A549 (cell line): ENCODE measurements around the gene ATP5IF1. TPM values are rescaled to one million over a fixed set of nuclear protein-coding genes. Genes with fewer than 3 reads are reported as not detected.

Experiments
- ATAC-seq, 2 experiments: fragments of 200-7000 bp in 1 of 2; fragments of >200 bp in 1 of 2; cut with Nextera tagmentation in 1 of 2; cut with Tn5 transposase in 1 of 2; 3 replicates each; pipeline versions ENCODE4 v1.8.0 to v1.9.1; 2018 to 2020; ENCODE audit warnings: mild to moderate bottlenecking in 1 of 2, moderate library complexity in 1 of 2
- CTCF ChIA-PET: fragments of 300-600 bp; sonication (Branson Sonifier 250); formaldehyde crosslinking; extraction: SDS; loops from one replicate; lab custom pipeline; 2021; ENCODE audit warnings: antibody characterized with exemption, inconsistent platforms; lab: Yijun Ruan, JAX
- POLR2A ChIA-PET: fragments of 350-600 bp; formaldehyde crosslinking; extraction: SDS; loops from one replicate; lab custom pipeline; 2021; ENCODE audit warnings: antibody characterized with exemption, inconsistent platforms; lab: Yijun Ruan, JAX
- DNase-seq, 2 experiments: peaks; one replicate each; pipeline versions ENCODE4 v3.0.0 to v3.0.0-alpha.2; 2011 to 2016; ENCODE audit warnings: low read depth in 1 of 2, low spot score in 1 of 2
- FAIRE-seq: peaks from 2 replicates; lab custom pipeline; 2011; peaks lifted over from hg19 to GRCh38; lab: Jason Lieb, UNC
- H3K27ac ChIP-seq, 2 experiments: fragments of >200 bp; sonication (Bioruptor Twin); formaldehyde crosslinking; 3 replicates each; pipeline ENCODE4 v1.5.1; 2016 to 2017
- H3K4me1 ChIP-seq: fragments of >200 bp; sonication (Bioruptor Twin); formaldehyde crosslinking; 3 replicates; pipeline ENCODE4 v1.6.1; 2016
- H3K4me2 ChIP-seq: fragments of >200 bp; sonication (Bioruptor Twin); formaldehyde crosslinking; 3 replicates; pipeline ENCODE4 v1.6.1; 2016
- H3K4me3 ChIP-seq: fragments of >200 bp; sonication (Bioruptor Twin); formaldehyde crosslinking; 3 replicates; pipeline ENCODE4 v1.5.1; 2016
- H3K9me3 ChIP-seq: fragments of >200 bp; sonication (Bioruptor Twin); formaldehyde crosslinking; 3 replicates; pipeline ENCODE4 v1.6.1; 2016
- CBX8 ChIP-seq: fragments of 200-600 bp; sonication (generic); IDR thresholded peaks from 2 replicates; pipeline ENCODE4 v1.6.1; 2016
- CEBPB ChIP-seq, 2 experiments: fragments of >200 bp in 1 of 2; sonication (Bioruptor Twin) in 1 of 2; formaldehyde crosslinking in 1 of 2; IDR thresholded peaks; 2 replicates each; pipeline ENCODE4 v1.6.1; 2012 to 2016
- CHD2 ChIP-seq: fragments of 150-350 bp; IDR thresholded peaks from 2 replicates; pipeline ENCODE4 v1.6.1; 2014; ENCODE audit warnings: low read length; ENCODE audit not compliant: partially characterized antibody
- CHD4 ChIP-seq: fragments of 200-600 bp; sonication (generic); IDR thresholded peaks from 2 replicates; pipeline ENCODE4 v1.6.1; 2016; ENCODE audit warnings: antibody characterized with exemption, mild to moderate bottlenecking, borderline replicate concordance
- FOSB ChIP-seq: fragments of 250-450 bp; sonication (Bioruptor Pico); IDR thresholded peaks from 2 replicates; pipeline ENCODE4 v1.5.0; 2020; ENCODE audit warnings: mild to moderate bottlenecking, moderate library complexity
- FOXS1 ChIP-seq: fragments of 250-450 bp; sonication (Bioruptor Pico); IDR thresholded peaks from 2 replicates; pipeline ENCODE4 v1.5.0; 2020; ENCODE audit warnings: mild to moderate bottlenecking, moderate library complexity
- GATA3 ChIP-seq: IDR thresholded peaks from 2 replicates; pipeline ENCODE4 v1.6.1; 2012; ENCODE audit warnings: borderline replicate concordance
- HDAC2 ChIP-seq: fragments of 200-600 bp; sonication (generic); IDR thresholded peaks from 2 replicates; pipeline ENCODE4 v1.6.1; 2016
- HOXB13 ChIP-seq: fragments of 250-450 bp; sonication (Bioruptor Pico); IDR thresholded peaks from 2 replicates; pipeline ENCODE4 v1.5.0; 2020; ENCODE audit warnings: low read depth, mild to moderate bottlenecking, moderate library complexity
- HOXB5 ChIP-seq: fragments of 250-450 bp; sonication (Bioruptor Pico); IDR thresholded peaks from 2 replicates; pipeline ENCODE4 v1.5.0; 2020; ENCODE audit warnings: mild to moderate bottlenecking, moderate library complexity
- KDM1A ChIP-seq: fragments of 200-600 bp; sonication (generic); IDR thresholded peaks from 2 replicates; pipeline ENCODE4 v1.6.1; 2016; ENCODE audit warnings: low read depth, mild to moderate bottlenecking
- MAFK ChIP-seq: fragments of 450-650 bp; IDR thresholded peaks from 2 replicates; pipeline ENCODE4 v1.6.1; 2014; ENCODE audit not compliant: partially characterized antibody
- MYC ChIP-seq: IDR thresholded peaks from 2 replicates; pipeline ENCODE4 v1.6.1; 2012; ENCODE audit warnings: mild to moderate bottlenecking, inconsistent platforms, low read length, improper control_type of control experiment, borderline replicate concordance
- NFE2L2 ChIP-seq: fragments of 150-350 bp; conservative IDR thresholded peaks from 2 replicates; pipeline ENCODE4 v1.6.1; 2014; ENCODE audit warnings: low read length
- NPAS2 ChIP-seq: fragments of 250-450 bp; sonication (Bioruptor Pico); IDR thresholded peaks from 2 replicates; pipeline ENCODE4 v1.8.0; 2022; ENCODE audit warnings: mild to moderate bottlenecking, moderate library complexity, borderline replicate concordance
- PHF8 ChIP-seq: fragments of 200-600 bp; sonication (generic); IDR thresholded peaks from 2 replicates; pipeline ENCODE4 v1.6.1; 2016; ENCODE audit warnings: low read depth, mild to moderate bottlenecking, antibody characterized with exemption, moderate library complexity, borderline replicate concordance
- POLR2A ChIP-seq: IDR thresholded peaks from 2 replicates; pipeline ENCODE4 v1.6.1; 2012; ENCODE audit warnings: mild to moderate bottlenecking, low read length
- POLR2AphosphoS2 ChIP-seq: conservative IDR thresholded peaks from 2 replicates; pipeline ENCODE4 v1.6.1; 2012; ENCODE audit warnings: low read length, improper control_type of control experiment, inconsistent platforms
- RCOR1 ChIP-seq: fragments of 150-350 bp; IDR thresholded peaks from 2 replicates; pipeline ENCODE4 v1.6.1; 2014; ENCODE audit warnings: antibody characterized with exemption, low read length, low read depth
- RFX5 ChIP-seq: fragments of 450-650 bp; IDR thresholded peaks from 2 replicates; pipeline ENCODE4 v1.7.1; 2014; ENCODE audit warnings: antibody characterized with exemption, mild to moderate bottlenecking, moderate library complexity
- WGBS: methylation state at CpG from one replicate; pipeline ENCODE4 v1.1.6; 2017; ENCODE audit errors: missing lambda C conversion rate; 5-methylcytosine and 5-hydroxymethylcytosine counted together
- polyA plus RNA-seq, 4 experiments: library from polyadenylated mRNA; depleted of rRNA in 3 of 4; stranded (reverse); fragments of >200 nt; fragmentation: RNase III in 1 of 4; extraction: RNeasy Plus Mini Kit Qiagen cat#74134 plus additional on column Dnase treatment in 1 of 4; gene quantifications; 2 replicates in 3 of 4; 3 replicates in 1 of 4; pipeline ENCODE4 v1.2.3, GENCODE V29; 2011 to 2017
- TF ChIP-seq, protein P1 (sequence below): fragments of >200 bp; sonication (Bioruptor Twin); formaldehyde crosslinking; IDR thresholded peaks from 2 replicates; pipeline ENCODE4 v1.6.1; 2016
- TF ChIP-seq, protein P2 (sequence below): fragments of 250-450 bp; sonication (Bioruptor Pico); IDR thresholded peaks from 2 replicates; pipeline ENCODE4 v1.5.0; 2021; ENCODE audit warnings: mild to moderate bottlenecking, moderate library complexity, borderline replicate concordance
- TF ChIP-seq, protein P3 (sequence below): fragments of 200-600 bp; sonication (generic); IDR thresholded peaks from 2 replicates; pipeline ENCODE4 v1.6.1; 2016; ENCODE audit warnings: antibody characterized with exemption, mild to moderate bottlenecking, moderate library complexity

The ATP5IF1 gene
- polyA plus RNA-seq, 2 of the 4 experiments (the other 2 are of a cell fraction): 178 to 234 TPM

DNA sequence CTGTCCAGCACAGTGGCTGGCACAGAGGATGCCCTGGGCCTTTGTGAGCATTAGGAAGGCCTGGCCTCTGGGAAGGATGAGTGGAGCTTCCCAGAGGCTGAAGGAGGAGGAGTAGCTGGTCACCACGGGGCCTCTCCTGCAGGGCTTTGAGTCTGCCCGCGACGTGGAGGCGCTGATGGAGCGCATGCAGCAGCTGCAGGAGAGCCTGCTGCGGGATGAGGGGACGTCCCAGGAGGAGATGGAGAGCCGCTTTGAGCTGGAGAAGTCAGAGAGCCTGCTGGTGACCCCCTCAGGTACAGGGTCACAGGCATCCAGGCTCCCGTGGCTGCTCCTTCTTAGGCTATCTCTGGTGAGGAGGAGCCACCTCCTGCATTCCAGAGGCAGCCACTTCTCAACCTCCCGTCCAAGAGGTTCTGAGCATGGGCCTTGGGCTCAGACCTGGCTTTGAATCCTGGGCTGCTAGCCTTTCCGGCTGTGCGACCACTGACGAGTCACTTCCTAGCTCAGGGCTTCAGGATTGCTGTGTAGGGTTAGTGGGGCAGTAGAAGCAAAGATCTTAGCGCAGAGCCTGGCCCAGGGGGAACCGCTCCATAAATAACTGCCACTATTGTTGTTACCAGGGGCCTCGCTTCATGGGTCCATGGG lies 37.4 kb downstream of the ATP5IF1 start:
- FAIRE-seq (no peak), DNase-seq (no peak), ATAC-seq (peak in 1 of 2 experiments; percentile 24; a peak in 1 of 6 replicates)
- H3K4me1 ChIP-seq: peaks cover 6% of the 10 kb centered on the region; the same call in 1 of the 3 replicates
- TF ChIP-seq HOXB5 (CRISPR knock-in tag) (no peak), RFX5 (no peak), FOXS1 (CRISPR knock-in tag) (no peak), KDM1A (no peak), GATA3 (no peak)
- ChIA-PET CTCF (interaction anchor here (1.3 to 3.5 kb wide), 3 partner anchors 10 to 25 kb away, joined by 3 to 12 read pairs (median 4); no protein-coding TSS in a partner anchor), POLR2A (interaction anchor here (0.9 kb wide), 1 partner anchor 13 kb away, joined by 3 read pairs; no protein-coding TSS in a partner anchor)
- H3K4me3 ChIP-seq: no peak overlapping the region
- H3K4me2 ChIP-seq: no peak overlapping the region
- no peaks in the 10 kb centered on the region for H3K9me3 ChIP-seq
- WGBS: 89% methylated on average over 17 of the region's 17 CpGs
- no peak overlapping the region for H3K27ac ChIP-seq

DNA sequence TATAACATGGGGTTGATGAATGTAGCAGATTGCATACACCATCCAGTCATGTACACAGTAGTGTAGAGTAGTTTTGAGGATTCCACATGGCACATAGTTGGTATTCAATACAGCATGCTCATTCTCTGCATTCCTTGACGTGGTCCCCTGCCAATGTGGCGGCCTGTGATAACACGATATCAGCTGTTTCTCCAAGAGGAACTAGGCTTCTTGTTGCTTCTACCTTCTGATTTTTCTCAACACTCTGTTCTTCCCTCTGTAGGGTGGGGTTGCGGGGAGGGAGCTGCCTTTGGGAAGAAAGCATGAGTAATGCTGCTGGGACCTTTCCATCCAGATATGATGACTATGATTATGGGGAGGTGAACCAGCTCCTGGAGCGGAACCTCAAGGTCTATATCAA lies 42.8 kb downstream of the ATP5IF1 start:
- WGBS: 92% methylated on average over 5 of the region's 5 CpGs
- H3K4me2 ChIP-seq: no peak overlapping the region
- no peaks in the 10 kb centered on the region for H3K4me1 ChIP-seq
- H3K27ac ChIP-seq: no peak overlapping the region
- TF ChIP-seq HOXB13 (CRISPR knock-in tag) (no peak), NPAS2 (CRISPR knock-in tag) (no peak), CEBPB (IDR thresholded peaks at IDR 0.05) (no peak), NFE2L2 (no peak), POLR2AphosphoS2 (no peak), CHD2 (no peak), FOSB (no peak), PHF8 (no peak), RCOR1 (no peak), MYC (no peak), MAFK (no peak), GATA3 (no peak), POLR2A (no peak), CBX8 (no peak), CHD4 (no peak), HDAC2 (no peak)
- TF ChIP-seq, protein P1, sequence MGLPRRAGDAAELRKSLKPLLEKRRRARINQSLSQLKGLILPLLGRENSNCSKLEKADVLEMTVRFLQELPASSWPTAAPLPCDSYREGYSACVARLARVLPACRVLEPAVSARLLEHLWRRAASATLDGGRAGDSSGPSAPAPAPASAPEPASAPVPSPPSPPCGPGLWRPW: no peak
- TF ChIP-seq, protein P2, sequence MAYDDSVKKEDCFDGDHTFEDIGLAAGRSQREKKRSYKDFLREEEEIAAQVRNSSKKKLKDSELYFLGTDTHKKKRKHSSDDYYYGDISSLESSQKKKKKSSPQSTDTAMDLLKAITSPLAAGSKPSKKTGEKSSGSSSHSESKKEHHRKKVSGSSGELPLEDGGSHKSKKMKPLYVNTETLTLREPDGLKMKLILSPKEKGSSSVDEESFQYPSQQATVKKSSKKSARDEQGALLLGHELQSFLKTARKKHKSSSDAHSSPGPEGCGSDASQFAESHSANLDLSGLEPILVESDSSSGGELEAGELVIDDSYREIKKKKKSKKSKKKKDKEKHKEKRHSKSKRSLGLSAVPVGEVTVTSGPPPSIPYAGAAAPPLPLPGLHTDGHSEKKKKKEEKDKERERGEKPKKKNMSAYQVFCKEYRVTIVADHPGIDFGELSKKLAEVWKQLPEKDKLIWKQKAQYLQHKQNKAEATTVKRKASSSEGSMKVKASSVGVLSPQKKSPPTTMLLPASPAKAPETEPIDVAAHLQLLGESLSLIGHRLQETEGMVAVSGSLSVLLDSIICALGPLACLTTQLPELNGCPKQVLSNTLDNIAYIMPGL (CRISPR knock-in tag): no peak
- TF ChIP-seq, protein P3, sequence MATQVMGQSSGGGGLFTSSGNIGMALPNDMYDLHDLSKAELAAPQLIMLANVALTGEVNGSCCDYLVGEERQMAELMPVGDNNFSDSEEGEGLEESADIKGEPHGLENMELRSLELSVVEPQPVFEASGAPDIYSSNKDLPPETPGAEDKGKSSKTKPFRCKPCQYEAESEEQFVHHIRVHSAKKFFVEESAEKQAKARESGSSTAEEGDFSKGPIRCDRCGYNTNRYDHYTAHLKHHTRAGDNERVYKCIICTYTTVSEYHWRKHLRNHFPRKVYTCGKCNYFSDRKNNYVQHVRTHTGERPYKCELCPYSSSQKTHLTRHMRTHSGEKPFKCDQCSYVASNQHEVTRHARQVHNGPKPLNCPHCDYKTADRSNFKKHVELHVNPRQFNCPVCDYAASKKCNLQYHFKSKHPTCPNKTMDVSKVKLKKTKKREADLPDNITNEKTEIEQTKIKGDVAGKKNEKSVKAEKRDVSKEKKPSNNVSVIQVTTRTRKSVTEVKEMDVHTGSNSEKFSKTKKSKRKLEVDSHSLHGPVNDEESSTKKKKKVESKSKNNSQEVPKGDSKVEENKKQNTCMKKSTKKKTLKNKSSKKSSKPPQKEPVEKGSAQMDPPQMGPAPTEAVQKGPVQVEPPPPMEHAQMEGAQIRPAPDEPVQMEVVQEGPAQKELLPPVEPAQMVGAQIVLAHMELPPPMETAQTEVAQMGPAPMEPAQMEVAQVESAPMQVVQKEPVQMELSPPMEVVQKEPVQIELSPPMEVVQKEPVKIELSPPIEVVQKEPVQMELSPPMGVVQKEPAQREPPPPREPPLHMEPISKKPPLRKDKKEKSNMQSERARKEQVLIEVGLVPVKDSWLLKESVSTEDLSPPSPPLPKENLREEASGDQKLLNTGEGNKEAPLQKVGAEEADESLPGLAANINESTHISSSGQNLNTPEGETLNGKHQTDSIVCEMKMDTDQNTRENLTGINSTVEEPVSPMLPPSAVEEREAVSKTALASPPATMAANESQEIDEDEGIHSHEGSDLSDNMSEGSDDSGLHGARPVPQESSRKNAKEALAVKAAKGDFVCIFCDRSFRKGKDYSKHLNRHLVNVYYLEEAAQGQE: no peak
- no peak overlapping the region for H3K4me3 ChIP-seq
- DNase-seq: no peak
- no peaks in the 10 kb centered on the region for H3K9me3 ChIP-seq
- no peak for FAIRE-seq
- POLR2A ChIA-PET: no interaction called here
- CTCF ChIA-PET: interaction anchor here (1.2 to 3.4 kb wide), 3 partner anchors 12 to 81 kb away, joined by 3 to 15 read pairs (median 4); no protein-coding TSS in a partner anchor
- no peak for ATAC-seq
